ENCODE measurements around the gene FAM98C.

FAM98C gene

DNA sequence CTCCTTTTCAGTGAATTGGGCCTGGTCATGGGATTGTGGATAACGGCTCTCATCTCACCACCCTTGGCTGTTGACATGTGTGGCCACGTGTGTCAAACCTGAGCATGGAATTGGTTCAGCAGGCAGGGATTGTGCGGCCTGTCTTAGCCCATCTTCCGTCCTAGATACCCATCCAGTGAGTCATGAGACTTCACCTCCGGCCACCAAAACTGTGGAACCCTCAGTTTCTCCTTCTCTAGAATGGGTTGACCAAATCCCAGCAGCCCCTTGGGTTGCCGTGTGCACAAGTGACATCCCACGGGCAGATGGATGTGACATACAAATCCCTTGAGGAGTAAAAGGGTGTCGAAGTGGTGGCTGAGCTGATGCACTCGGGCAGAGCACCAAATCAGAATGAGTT lies 21.8 kb upstream of the FAM98C start:
- DNase-seq: no peak

DNA sequence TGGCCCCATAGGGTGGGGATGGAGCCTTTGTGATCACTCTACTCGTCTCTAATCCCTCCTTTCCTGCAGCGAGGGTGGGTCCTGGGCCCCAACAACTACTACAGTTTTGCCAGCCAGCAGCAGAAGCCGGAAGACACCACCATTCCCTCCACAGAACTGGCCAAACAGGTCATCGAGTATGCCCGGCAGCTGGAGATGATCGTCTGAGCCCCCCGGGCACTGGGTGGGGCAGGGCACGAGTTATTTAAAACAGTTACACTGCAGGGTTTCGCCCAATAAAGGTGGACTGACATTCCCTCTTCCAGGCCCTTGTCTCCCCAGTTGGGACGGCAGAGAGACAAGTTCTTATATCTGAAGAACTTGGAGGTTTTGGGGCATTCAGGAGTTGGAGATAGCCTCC lies 19.7 kb upstream of the FAM98C start:
- DNase-seq: no peak

DNA sequence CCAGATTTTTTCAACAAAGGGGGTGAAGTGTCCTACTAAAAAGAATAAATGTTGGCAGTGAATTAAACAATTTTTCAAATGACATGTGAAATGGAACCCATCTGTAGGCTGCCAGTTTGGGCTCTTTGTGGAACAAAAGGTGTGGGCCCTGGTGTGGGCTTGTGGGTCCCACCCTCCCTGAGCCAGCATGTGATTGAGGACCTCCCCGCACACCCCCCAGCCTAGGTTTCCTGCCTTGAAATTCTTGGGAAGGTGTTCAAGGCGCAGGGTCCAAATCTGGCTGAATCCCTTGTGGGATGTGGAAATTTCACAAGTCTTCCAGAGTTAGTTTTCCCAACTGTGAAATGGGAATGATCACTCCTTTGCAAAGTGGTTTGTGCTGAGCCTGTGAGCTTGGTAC lies 19.1 kb upstream of the FAM98C start:
- no peak for DNase-seq

DNA sequence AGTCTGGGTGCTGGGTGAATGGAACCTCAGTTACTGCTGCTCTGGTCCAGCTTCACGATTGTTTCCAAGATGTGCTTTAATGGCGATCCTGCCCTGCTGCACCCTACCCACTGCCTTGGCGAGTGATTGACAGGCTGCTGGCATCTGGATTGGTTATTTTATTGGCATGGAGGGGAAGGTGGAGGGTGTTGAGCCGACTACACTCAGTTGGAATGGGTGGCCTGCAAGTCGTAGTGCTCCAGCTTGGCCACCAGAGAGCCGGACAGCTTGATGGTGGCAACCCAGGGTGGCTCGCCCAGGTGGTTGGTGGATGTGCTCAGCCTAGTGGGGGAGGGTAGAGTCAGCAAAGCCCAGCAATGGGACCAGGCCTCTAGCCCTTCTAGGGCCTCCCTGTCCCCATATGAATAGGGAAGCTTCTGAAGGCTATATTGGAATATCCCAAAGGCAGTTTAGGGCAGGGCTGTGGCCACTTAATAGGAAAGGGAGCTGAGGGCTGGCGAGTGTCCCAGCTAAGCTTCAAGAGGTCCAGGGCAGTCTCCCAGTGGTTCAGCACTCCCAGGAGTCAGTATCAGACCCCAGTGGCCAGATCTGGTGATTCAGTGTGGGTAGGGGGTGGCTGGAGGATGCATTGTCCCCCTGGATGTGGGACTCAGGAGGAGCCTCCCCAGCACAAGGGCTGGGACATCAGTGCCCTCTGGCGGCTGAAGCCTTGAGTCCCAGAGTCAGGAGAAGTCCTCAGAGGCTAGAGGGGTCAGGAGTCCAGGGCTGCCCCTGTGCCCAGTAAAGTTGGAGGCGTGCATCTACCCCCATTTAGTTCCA lies 18.5 kb upstream of the FAM98C start:
- no peak for DNase-seq

DNA sequence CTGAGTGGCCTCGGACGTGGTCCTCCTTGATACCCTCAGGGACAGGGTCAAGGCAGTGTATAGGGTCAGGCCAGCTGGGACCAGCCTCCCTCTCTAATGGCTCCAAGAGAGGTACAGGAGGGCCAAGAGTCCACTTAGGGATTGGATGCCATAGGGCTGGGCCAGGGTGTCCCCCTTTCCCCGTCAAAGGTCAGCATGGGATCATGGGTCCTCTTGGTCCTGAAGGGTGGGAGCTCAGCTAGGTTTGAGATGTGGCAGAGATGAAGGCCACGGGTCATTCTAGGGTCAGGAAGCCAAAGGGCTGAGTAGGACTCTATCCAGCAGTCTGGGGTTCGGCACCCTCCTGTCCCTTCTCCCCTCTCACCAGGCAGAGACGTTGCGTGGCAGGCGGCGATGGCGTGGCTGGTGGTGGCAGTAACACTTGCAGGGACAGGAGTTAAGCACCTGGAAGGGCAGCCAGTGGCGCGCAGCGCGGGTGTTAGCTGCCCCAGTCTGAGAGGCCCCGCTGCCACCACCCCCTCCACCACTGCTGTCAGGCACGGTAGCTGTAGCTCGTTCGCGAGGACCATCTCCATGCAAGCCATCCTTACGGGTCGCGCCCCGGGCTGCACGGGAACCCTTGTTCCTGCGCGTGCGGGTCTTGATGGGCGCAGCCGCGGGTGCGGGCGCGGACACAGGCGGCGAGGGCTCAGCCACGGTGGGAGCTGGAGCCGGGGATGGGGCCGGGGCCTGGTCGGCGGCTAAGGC lies 17.7 kb upstream of the FAM98C start:
- DNase-seq: no peak

DNA sequence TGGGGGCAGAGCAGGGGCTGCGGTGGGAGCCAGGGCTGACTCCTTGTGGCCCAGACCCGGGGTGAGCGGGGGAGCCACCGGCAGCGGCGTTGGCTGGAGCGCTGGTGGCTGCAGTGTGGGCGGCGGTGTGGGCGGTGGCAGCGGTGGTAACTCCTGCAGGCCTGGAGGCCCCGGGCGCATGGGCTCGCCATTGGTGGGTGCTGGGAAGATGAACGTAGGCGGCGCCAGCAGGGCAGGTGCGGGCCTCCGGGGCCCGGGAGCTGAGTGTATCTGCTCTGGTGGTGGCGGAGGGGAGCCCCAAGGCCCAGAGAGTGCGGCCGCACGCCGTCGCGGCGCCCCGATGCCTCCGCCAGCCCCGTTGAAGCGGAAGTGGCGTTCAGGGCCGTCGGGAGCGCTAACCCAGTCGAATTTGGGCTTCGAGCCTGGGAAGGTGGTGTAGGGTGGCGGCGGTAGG lies 17.1 kb upstream of the FAM98C start:
- peak; percentile 61 for DNase-seq

DNA sequence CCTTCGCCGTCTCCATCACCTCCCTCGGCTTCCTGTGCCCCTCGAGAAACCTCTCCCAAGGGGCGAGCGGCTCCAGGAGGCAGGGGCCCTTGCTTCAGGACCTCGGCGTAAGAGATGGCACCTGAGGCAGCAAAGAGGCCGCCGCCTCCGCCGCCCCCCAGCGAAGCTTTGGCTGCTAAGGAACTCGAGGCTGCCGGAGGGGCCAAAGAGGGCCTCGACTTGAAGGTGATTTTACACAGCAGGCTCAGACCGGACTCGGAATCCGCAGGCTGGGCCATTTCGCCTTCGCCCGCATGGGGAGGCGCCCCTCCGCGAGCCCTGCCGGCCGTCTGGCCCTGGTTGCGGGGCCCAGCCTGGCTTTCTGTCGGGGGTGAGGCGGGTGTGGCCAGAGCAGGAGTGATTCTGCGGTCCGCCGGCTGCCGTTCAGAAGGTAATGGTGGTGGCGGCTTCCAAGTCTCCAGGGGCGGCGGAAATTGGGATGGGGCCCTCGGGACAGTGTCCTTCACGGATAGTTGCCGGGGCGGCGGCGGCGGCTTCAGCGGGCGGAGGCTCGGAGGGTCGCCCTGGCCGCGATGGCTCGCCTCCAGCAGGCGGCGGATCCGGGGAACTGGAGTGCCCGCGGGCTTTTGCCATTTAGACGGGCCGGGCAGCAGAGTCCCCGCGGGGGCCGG lies 16.5 kb upstream of the FAM98C start:
- no peak for DNase-seq

DNA sequence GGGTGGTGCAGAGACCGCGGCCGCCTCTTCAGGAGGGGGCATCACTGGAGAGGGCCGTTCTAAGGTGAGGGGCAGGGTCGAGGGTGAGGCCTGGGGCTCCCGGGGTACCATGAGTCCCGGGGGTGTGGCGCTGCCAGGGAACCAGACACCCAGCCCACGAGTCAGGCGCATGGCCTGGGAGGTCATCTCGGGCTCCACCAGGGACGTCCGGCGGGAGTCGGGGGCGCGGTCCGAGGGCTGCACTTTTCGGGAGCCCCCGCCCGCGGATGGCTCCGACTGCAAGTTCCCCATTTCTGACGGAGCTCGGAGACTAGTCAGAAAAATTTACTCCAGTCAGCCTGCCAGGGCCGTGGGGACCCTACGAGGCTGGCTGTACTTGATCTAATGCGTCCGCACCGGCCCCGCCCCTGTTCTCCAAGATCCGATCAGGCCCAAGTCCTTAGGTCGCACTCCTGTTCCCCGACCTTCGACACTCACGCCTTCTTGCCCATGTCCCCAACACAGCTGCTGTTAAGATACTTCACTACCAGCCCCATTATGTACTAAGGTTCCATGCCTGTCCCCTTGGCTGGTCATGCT lies 15.8 kb upstream of the FAM98C start:
- DNase-seq: peak; percentile 62

DNA sequence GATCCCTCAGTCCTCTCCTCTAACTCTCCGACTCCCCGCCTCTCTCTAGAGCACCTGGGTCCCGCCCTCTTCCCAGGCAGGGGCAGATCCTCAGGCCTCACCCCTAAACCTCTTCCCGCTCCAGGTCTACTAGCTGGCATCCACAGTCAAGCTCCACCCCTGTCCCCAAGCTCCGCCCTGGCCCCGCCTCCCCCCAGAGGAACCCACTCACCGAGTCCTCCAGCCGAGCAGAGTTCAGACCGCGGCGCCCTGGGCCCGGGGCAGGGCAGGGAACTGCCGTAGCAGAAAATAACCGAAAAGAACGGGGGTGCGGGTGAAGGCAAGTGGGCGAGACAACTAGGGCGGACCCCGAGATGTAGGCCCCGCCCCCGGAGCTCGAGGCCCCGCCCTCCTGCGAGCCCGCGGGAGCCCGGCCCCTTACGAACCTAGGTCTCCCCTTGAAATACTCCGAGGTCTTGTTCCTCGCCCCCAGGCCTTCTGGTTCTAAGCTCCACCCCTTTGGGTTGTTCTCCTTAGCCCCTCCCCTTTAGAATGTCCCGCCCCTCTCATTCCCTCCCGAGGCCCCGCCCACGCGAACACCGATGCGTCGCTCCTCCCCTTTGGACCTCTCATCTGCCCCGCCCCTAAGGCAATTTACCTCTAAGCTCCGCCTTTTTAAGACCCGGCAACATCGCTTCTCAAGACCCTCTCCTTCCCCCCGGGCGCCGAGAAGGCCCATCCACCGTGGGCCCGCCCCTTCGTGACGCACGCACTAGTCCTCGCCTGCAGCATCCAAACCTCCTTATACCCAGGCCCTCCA lies 15.1 kb upstream of the FAM98C start, which contains the start of gene GGN:
TSS of gene GGN (minus strand) at position 485 of the 799 bp plus-strand sequence. CDS start 773 bp downstream, outside the sequence.
- DNase-seq: peak; percentile 93

DNA sequence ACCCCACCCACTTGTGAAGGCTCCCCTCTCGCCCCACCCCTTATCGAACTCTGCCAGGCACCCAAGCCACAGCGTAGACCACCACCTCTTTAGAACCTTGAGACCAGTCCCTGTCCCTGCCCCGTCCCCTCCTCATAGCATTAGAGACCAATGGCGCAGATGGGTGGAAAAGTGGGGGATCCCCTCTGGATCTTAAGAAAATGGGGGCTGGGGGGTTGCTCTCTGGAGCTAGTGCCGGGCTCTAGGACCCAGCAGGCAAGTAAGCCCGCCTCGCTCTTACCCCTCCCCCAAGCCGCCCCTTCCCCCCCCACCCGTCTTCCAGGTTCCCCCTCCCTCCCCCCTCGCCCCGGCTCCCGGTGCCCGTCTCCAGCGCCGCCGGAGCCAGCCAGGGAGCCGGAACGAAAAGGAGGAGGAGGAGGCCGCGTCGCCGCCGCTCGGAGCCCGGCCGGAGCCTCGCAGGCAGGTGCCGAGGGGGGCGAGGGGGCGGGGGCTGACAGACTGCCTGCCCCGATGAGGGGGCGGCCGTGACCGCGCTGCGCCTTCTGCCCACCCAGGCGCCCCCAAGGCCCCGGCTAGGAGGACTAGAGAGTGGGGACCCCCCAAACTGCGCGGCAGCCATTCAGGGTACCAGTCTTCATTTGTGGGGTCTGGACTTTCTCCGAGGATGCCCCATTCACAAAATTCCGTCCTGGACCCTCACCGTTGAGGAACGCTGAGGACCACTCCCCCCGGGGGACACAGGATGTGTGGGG lies 14.4 kb upstream of the FAM98C start, which contains the start of gene SPRED3:
TSS of gene SPRED3 (plus strand) at position 349 of the 752 bp plus-strand sequence. CDS start 1,606 bp downstream, outside the sequence.
- DNase-seq: no peak

DNA sequence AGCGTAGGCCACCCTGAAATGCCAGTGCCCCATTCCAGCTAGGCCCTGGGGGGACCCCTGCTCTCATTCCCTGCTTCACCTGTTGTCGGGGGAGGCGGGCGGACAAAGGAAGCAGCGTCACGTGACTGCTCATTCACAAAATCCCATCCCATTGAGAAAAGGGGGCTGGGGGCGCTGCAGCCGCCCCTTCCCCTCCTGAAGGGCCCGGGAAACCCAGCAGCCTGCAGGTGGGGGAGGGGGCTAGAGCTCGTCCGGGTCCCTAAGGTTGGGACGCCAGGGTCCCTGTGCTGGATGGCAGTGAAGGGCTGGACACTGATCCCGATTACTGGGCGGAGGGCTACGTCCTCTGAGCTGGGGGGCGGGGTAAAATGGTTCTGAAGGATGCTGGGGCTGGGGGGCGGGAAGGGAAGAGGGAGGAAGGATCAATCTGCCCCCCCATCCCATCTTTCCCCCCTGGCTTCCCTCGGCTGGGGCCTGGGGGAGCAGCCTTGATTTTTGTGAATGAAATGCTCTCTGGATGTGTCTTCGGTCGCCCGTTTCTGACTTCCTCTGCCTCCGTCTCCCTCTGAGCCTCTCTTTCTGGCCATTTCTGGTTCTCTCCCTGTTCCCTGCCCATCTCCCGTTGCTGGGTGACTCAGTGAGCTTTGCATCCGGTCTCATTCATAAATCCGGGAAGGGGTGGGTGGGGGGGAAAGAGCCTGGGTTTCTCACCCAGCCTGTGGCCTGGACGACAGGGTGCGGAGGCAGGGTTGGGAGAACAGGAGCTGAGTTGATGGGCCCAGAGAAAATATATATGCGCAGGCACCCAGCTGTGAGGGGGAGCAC lies 13.6 kb upstream of the FAM98C start:
- DNase-seq: no peak

DNA sequence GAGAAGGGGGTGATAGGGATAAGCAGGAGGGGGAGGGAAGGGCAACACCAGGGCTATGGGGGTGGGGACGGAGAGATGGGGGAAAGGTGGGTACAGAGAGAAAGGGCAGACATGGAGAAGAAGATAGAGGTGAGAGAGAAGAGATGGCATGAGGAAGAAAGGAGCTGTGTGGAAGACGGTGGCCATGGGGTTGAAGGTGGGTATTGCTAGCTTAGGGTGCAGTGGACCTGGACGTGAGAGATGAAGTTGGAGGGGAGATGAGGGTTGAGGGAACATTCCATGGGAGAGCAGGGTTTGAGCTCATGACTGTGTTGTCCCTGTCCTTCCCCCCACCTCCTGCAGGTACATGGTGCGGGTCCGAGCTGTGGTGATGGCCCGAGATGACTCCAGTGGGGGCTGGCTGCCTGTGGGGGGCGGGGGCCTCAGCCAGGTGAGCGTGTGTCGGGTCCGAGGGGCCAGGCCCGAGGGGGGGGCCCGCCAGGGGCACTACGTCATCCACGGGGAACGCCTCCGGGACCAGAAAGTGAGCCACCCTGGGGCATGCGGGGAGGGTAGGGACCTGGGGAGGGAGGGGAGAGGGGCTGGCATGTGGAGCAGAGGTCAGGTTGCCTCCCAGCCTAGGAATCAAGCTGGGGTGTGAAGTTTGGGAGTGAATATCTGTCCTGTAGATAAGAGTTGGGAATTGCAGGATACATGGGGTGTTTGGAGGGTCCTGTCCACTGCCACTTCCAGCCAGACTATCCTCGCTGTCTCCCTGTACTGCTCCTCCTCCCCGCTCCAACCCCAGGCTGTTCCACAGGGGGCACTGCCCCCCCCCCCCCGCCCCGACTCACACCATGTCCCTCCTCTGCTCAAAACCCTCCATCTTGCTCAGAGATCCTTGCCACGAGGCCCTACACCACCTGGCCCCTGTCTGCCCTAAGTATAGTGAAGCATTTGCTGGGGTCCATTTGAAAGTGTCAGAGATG lies 12.7 kb upstream of the FAM98C start:
- DNase-seq: no peak

DNA sequence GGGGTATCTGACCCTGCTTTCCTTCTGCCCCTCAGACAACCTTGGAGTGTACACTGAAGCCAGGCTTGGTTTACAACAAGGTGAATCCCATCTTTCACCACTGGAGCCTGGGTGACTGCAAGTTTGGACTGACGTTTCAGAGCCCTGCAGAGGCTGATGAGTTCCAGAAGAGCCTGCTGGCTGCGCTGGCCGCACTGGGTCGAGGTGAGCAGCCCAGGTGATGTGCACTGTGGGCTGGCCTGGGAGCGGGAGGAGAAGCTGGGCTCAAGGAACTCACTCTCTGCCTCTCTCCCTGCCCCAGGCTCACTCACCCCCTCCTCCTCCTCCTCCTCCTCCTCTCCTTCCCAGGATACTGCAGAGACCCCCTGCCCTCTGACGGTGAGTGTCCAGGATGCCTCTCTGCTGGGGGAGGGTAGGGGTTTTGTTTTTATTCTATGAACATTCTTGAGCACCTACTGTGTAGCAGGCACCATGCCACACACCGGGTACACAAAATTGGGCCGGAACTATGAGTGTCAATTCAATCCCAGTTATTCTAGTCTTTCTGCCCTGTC lies 10.9 kb upstream of the FAM98C start:
- no peak for DNase-seq

DNA sequence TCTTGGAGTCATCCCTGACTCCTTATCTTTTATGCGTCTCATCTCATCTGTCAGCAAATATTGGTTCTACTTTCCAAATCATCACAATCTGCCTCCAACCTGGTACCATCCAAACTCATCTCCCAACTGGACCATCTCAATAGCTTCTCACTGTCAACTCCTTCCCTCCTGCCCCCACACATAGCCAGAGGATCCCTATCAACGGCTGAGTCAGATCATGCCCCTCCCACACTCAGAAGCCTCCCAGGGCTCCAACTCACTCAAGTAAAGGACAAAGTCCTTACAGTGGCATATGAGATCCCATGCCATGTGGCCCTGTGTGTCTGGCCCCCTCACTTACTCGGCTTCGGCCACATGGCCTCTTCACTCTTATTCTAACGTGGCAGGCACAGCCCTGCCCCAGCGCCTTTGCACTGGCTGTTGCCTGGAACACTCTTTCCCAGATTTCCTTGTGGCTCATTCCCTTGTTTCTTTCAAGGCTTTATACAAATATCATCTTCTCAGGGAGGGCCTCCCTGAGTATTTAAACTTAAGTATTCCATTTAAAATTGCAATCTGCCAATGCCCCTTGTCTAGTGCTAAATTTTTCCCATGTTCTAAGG lies 10.1 kb upstream of the FAM98C start:
- no peak for DNase-seq

DNA sequence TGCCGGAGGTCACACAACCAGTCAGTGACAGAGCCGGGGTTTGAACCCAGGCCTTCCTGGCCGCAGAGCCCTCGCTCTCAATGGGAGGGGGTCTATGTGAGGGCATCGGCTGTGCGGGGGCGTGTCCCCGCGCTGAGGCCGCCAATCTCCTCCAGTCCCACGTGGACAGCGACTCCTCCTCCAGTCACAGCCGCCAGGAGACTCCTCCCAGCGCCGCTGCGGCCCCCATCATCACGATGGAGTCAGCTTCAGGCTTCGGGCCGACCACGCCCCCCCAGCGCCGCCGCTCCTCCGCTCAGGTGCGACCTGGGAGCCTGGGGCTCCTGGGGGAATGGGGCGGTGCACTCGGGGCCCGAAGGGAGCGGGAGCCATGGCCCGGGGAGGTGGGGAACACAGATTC lies 8.4 kb upstream of the FAM98C start:
- DNase-seq: peak; percentile 89

DNA sequence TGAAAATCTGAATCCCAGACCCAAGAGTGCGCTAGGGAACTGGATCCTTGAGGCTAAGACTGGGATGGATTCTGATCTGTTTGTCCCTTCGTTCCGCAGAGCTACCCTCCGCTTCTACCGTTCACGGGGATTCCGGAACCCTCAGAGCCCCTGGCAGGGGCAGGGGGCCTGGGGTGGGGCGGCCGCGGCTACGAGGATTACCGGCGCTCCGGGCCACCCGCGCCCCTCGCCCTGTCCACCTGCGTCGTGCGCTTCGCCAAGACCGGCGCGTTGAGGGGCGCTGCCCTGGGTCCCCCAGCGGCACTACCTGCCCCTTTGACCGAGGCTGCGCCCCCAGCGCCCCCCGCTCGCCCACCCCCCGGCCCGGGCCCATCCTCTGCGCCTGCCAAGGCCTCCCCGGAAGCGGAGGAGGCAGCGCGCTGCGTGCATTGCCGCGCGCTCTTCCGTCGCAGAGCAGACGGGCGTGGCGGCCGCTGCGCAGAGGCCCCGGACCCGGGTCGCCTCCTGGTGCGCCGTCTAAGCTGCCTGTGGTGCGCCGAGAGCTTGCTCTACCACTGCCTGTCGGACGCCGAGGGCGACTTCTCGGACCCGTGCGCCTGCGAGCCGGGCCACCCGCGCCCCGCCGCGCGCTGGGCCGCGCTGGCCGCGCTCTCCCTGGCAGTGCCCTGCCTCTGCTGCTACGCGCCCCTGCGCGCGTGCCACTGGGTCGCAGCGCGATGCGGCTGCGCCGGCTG lies 7.3 kb upstream of the FAM98C start:
- DNase-seq: peak; percentile 80

DNA sequence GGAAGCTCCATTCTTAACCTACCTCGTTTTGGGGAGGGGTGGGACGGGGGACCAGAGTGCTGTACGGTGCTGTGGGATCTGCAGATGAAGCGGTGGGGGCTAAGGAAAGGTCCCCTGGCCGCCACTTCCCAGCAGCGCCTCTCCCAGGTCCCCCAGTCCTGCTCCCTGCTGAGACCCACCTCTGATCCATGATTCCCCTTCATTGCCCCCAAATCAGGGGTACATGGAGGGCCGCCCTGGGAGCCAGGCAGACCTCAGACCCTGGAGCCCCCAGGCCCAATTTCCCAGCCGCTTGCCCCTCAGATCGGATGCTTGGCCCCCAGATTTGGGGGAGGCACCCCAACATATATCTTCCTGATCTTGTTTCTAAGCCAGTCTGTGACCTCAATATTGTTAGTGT lies 3.8 kb upstream of the FAM98C start:
- DNase-seq: no peak

DNA sequence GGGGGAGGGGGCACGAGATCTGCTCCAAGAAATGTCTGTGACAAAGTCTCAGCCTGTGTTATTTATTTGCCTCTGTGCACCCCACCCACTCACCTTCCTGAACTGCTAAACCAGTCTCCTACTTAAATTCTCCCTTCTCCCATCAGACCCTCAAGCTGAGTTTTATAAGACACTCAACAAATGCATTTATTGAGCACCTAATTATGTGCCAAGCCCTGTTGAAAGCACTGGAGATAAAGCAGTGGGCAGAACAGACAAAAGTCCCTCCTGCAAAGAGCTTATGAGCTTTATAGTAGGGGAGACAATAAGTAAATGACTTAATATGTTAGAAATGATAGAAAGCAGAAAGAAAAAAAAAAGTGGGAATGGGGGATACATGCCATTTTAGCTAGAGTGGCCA lies 3.4 kb upstream of the FAM98C start:
- DNase-seq: no peak

All from activated CD8-positive, alpha-beta memory T cell treated with anti-CD3 and anti-CD28 coated beads, Interleukin-2, amount 50 U/mL, for 48 hours (primary cell).